Sciatic nerve (tissue), 2 donors: ENCODE results near the gene GJB4. TPM values are rescaled to one million over a fixed set of nuclear protein-coding genes. Genes with fewer than 3 reads are reported as not detected.
A peak's percentile ranks its signal among the peaks of the same experiment; 100 is the strongest.
"Not testable (repeated sequence)": the region's sequence is repeated elsewhere in the genome, so short reads cannot be mapped to it uniquely, and the experiment has no call there.

Experiments used
- ATAC-seq: fragments of 200-7000 bp; cut with Tn5 transposase; one replicate; pipeline ENCODE4 v1.9.1; 2020; ENCODE audit warnings: mild to moderate bottlenecking, moderate library complexity
- DNase-seq: peaks from one replicate; pipeline ENCODE4 v3.0.0-alpha.2; 2020; ENCODE audit warnings: low spot score
- intact Hi-C: fragments of 100-400 bp; cut with DNase I; formaldehyde crosslinking; loops from one replicate; pipeline ENCODE4 v1.14.2; 2022
- total RNA-seq: library from RNA; stranded (reverse); fragmentation: NEBNext Ultra II Directional; extraction: Animal tissue kit (Norgen Biotek cat#: 25700); gene quantifications from one replicate; pipeline ENCODE4 v1.2.1, GENCODE V29; 2021
- donor health status: DM: no; HTN: no; CAD: no.
- donor health status: DM: no; HTN: no; CAD: no.

The GJB4 gene
- not detected for total RNA-seq

DNA sequence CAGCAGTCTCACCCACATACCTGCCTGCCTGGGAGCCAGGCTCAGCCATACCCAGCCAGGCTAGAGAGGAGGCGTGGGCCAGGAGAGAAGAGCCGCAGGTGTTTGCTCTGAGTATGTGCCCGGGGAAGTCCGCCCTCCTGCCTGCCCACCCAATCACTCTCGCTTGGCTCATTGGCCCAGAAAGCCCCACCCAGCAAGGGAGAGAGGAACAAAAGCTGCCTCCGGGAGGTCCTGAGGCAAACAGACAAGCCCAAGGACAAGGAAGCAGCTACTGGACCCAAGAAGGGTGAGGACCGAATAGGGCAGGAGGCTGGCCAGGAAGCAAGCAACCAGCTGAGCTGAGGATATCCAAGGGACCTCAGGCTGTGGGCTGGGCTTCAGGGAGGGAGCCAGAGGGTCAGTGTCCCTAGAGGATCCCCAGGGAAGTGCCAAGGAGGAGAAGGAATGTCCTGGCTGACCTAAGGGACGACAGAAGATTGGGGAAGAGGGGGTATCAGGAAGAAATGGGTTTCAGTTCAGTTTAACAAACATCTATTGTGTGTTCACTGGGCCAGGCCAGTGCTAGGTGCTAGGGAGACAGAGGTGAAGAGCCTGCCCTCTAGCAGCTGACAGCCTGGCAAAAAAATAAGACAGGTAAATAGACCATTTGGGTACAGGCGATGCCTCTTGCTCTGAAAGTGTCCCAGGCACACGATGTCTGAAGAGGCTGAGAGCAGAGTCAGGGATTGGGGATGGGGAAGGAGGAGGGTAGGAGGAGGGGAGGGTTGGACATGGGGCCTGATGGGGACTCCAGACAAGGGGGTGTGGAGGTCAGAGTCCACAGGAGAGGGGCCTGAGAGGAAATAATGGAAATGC is at the start of gene GJB4:
Gene GJB4 (plus strand): TSS at position 238 of the 855 bp plus-strand sequence. CDS start 1,515 bp downstream, outside the sequence.
- intact Hi-C loops: no loop called here
- ATAC-seq: no peak
- no peak for DNase-seq

DNA sequence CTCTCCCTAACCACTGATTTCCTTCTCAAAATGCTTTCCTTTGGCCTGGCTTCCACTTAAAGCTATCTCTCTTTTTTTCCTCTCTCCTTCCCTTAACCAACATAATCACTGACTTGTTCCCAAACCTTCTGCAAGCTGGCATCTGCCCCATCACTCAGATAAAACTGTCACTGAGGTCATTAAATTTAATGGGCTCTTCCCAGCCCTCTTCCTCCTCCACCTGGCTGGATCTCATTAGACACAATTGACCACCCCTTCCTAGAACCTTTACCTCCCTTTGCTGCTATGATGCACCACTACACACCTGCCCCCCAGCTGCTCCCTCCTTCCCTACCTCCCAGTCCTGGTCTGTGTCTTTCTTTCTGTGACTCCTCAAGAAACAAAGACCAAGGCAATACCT is 48.7 kb upstream of the GJB4 start:
- intact Hi-C loops: no loop called here
- ATAC-seq (no peak), DNase-seq (no peak)

DNA sequence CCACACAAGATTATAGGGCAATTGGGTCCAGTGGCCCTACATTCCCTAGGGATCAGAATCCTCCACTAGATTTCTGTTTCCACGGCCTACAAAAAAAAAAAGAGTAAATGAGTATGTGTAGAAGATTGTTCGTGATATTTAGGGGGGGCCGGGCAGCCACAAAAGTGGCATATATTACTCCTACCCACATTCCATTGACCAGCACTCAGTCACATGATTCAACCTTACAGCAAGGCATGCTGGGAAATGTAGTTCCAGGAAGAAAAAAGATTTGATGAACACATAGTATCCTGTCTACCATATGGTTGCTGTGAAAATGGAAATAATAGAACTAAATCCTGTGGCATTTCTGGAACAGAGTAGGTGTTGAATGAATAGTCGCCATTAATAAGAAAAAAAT is 48.1 kb upstream of the GJB4 start:
- no peak for ATAC-seq
- DNase-seq: no peak
- intact Hi-C loops: no loop called here

GRCh38 chr1:34712007-34712688 is 47.4 kb upstream of the GJB4 start:
- ATAC-seq (no peak), DNase-seq (no peak)
- intact Hi-C loops: no loop called here

- no peak for DNase-seq
- ATAC-seq: no peak
- intact Hi-C loops: no loop called here
Observed at GRCh38 chr1:34713443-34713842, 46.1 kb upstream of the GJB4 start.

GRCh38 chr1:34714386-34714785 is 45.2 kb upstream of the GJB4 start:
- intact Hi-C loops: no loop called here
- DNase-seq: no peak
- no peak for ATAC-seq

DNA sequence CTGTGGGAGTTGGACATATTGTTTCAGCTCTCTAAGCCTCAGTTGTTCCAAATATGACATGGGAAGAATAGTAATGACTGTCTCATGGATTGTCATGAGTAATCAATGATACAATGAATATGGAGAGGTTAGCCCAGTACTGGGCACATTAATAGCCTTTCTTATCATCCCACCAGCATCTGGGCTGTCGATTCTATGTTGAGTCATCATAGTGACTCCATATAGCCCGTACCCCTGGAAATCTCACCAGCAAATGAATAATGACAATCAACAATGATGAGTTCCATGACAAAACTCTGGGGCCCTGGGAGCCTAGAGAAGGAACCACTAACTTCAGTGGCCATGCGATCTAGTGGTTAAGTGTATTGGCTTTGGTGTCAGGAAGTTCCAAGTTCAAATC is 44.4 kb upstream of the GJB4 start:
- ATAC-seq (no peak), DNase-seq (no peak)
- intact Hi-C loops: no loop called here

- intact Hi-C loops: no loop called here
Observed at GRCh38 chr1:34721241-34721640, 38.3 kb upstream of the GJB4 start.

DNA sequence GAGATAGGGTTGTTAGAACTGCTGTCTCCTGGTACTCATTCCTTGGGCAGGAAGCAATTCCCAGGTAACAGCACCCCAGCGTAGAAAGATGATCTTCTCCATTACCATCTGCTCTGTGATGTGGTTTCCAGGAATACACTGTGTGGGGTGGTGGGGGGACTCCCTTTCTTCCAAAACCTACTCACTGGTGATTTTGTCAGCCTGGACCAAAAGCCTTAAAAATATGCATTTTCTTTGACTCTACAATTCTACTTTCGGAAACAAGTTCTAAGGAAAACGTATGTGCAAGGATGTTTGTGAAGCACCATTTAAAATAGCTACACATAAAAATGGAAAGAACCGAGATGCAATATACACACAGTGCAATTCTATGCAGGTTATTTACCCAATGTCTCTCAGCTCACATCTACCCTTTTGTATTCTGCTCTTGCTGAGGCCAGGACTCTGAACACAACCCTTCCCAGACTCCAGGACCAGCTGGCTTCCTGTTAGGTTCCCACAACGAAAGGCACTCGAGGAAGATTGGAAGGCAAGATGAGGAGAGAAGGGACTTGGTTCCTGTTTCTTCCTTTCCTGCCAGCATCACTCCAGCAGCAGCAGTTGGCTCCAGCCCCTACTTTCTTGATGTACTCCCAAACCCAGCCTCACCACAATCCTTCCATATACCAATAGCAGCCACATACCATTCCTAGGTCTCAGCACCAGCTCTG is 37.7 kb upstream of the GJB4 start:
- intact Hi-C loops: no loop called here
- no peak for DNase-seq
- ATAC-seq: no peak

More at GRCh38 chr1:34721241-34721640, 38.3 kb upstream of the GJB4 start:
- ATAC-seq (no peak), DNase-seq (no peak)

DNA sequence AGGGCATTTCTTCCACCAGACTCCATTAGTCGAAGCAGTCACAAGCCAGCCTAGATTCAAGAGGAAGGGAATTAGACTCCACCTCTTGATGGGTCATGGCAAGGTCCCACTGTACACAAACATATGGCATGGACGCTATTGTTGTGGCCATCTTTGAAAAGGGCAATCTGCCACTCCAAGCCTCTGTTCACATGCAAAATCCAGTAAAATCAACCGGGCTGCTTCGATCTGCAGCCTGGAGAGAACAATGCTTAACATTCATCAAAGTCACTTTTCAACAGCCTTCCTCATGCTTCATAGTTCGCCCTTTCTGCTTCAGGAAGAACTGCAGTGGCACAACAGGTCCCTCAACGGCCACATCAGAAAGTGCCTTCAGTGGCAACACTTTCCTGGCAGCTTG is 32.7 kb upstream of the GJB4 start:
- DNase-seq (no peak), ATAC-seq (no peak)
- intact Hi-C loops: no loop called here

DNA sequence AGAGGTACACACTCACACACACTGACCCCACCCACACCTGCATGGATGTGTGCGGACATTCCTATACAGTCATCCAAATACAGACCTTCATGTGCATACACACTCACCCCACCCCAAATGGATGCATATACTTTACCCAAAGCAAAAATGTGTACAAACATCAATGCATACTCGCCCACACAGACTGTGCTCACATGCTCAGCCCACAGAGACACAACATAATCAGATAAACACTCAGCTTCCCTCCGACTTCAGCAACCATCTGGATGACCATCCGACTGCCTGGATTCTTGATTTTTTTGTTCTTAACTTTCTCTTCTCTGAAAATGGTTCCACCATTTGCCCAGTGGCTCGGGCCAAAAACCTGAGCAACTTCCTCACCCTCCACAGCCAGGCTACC is 29.1 kb upstream of the GJB4 start:
- DNase-seq (no peak), ATAC-seq (no peak)
- intact Hi-C loops: no loop called here

DNA sequence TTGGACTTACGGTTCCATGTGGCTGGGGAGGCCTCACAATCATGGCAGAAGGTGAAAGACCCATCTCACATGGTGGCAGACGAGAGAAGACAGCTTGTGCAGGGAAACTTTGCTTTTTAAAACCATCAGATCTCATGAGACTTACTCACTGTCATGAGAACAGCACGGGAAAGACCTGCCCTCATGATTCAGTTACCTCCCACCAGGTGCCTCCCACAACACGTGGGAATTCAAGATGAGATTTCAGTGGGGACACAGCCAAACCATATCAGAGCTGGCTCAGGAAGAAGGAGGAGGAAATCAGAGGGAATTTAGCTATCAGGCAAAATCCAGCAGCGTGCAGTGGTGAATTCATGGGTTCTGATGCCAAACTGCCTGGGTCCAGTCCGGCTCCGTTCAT is 26.7 kb upstream of the GJB4 start:
- ATAC-seq, DNase-seq, intact Hi-C loops: not testable (repeated sequence)

- intact Hi-C loops: no loop called here
- no peak for DNase-seq
- ATAC-seq: no peak
Observed at GRCh38 chr1:34736692-34737091, 22.8 kb upstream of the GJB4 start.

- intact Hi-C loops, ATAC-seq, DNase-seq: not testable (repeated sequence)
Observed at GRCh38 chr1:34737236-34737635, 22.3 kb upstream of the GJB4 start.

DNA sequence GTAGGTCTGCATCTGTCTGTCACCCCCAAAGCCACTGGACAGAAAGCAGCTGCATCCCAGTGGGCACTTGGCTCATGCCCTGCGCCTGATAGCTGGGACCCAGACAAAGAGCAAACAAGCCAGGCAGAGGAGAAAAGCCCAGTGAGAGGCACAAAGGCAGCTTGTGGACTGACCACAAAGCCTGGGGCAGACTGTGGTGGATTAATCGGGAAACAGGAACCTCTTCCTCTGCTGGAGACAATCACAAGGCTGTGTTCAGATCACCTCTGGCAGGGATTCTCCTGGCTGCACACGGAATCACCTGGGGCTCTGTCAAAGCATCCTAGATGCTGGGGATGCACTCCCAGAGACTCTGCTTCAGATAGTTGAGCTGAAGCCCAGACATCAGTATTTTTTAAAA is 19.9 kb upstream of the GJB4 start:
- DNase-seq: no peak
- intact Hi-C loops: no loop called here
- ATAC-seq: no peak

DNA sequence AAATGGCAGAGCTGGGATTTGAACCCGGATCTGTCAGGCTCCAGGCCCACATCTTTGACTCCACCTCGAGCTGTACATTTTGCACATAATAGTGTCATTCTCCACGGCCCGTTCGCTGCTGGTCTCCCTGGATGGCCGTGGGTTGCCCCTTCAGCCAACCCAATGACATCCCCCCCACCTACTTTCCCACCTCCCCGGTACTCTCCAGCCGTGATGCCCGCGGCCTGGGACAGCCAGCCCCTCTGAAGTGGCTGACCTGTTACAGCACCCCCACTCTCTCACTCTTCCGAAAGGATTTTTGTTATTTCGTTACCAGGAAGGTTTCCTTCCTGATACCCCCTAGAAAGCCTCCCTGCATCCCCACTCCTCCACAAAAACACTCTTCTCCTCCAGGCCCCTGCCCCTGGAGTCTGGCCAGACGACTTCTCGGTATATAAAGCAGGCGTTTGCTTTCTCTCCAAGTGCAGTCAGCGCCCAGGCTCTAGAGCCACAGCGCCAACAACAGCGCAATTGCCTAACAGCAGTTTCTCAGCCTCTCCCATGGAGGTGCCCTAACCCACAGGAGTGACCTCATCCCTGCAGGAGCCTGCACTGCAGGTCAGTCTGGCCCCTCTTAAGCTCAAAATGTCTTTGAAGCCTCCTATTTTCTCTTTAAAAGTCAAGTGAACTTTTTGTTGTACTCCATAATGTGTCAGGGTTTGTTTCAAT is 19.2 kb upstream of the GJB4 start:
- intact Hi-C loops: no loop called here
- DNase-seq (no peak), ATAC-seq (no peak)

GRCh38 chr1:34742667-34743270 is 16.8 kb upstream of the GJB4 start:
- DNase-seq (peak; percentile 85), ATAC-seq (peak; percentile 88)
- intact Hi-C loops: loop anchor here (2.0 kb wide), 1 partner anchor 1110 kb away; no protein-coding TSS in a partner anchor

- intact Hi-C loops: loop anchor here (2.0 kb wide), 1 partner anchor 1111 kb away; no protein-coding TSS in a partner anchor
- ATAC-seq: no peak
- DNase-seq: no peak
Observed at GRCh38 chr1:34743775-34744174, 15.8 kb upstream of the GJB4 start.

GRCh38 chr1:34744851-34745250 is 14.7 kb upstream of the GJB4 start:
- intact Hi-C loops: no loop called here

More at GRCh38 chr1:34744851-34745250, 14.7 kb upstream of the GJB4 start:
- no peak for ATAC-seq
- no peak for DNase-seq
